ENCODE measurements around the gene TRAF3. TPM values are rescaled to one million over a fixed set of nuclear protein-coding genes. Genes with fewer than 3 reads are reported as not detected.

The TRAF3 gene
- total RNA-seq, 1 donor = 19.5 TPM

DNA sequence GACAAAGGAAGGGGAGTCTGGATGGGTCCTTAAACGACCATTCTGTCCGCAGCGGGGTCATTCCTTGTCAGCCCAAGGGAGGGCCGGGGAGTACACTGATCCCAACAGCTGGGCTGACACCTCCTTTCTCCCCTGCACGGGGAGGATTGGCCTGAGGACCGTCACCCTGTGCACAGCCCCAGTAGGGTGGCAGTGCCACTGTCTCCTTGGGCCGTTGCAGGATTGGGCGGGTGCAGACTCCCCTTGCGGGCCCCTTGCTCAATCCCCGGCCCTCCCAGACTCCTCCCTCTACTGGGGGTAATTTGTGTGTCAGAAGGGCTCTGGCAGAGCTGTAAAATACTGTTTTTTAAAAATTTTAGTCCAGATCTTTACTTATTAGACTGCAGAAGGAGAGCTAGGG, 132.7 kb downstream of the TRAF3 start:
- peak; percentile 62 for DNase-seq (ENCODE audit: insufficient read length, low spot score, missing footprints)
- H3K4me1 ChIP-seq (ENCODE audit: insufficient read depth, low read length) = no peaks in the 10 kb centered on the region
- no peak overlapping the region for H3K4me3 ChIP-seq (ENCODE audit: insufficient read depth, low read length)
- H3K27ac ChIP-seq (ENCODE audit: low read depth, low read length) = no peak overlapping the region
- TF ChIP-seq, protein P1, sequence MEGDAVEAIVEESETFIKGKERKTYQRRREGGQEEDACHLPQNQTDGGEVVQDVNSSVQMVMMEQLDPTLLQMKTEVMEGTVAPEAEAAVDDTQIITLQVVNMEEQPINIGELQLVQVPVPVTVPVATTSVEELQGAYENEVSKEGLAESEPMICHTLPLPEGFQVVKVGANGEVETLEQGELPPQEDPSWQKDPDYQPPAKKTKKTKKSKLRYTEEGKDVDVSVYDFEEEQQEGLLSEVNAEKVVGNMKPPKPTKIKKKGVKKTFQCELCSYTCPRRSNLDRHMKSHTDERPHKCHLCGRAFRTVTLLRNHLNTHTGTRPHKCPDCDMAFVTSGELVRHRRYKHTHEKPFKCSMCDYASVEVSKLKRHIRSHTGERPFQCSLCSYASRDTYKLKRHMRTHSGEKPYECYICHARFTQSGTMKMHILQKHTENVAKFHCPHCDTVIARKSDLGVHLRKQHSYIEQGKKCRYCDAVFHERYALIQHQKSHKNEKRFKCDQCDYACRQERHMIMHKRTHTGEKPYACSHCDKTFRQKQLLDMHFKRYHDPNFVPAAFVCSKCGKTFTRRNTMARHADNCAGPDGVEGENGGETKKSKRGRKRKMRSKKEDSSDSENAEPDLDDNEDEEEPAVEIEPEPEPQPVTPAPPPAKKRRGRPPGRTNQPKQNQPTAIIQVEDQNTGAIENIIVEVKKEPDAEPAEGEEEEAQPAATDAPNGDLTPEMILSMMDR (IDR thresholded peaks at IDR 0.05; ENCODE audit: extremely low read depth, low read depth, low read length) = no peak
- peaks cover 10% of the 10 kb centered on the region for H3K36me3 ChIP-seq (ENCODE audit: insufficient read depth, low read length)
- no peak overlapping the region for H2AFZ ChIP-seq (ENCODE audit: low read length)
- H3K4me2 ChIP-seq (ENCODE audit: insufficient read depth, low read length) = no peak overlapping the region
- no peaks in the 10 kb centered on the region for H3K27me3 ChIP-seq (ENCODE audit: insufficient read depth, low read length)
- H3K9me3 ChIP-seq (ENCODE audit: low read depth, low read length) = no peaks in the 10 kb centered on the region
- no peaks in the 10 kb centered on the region for H3K79me2 ChIP-seq (ENCODE audit: insufficient read depth, low read length)
- no peaks in the 10 kb centered on the region for H4K20me1 ChIP-seq (ENCODE audit: insufficient read depth, low read length)

DNA sequence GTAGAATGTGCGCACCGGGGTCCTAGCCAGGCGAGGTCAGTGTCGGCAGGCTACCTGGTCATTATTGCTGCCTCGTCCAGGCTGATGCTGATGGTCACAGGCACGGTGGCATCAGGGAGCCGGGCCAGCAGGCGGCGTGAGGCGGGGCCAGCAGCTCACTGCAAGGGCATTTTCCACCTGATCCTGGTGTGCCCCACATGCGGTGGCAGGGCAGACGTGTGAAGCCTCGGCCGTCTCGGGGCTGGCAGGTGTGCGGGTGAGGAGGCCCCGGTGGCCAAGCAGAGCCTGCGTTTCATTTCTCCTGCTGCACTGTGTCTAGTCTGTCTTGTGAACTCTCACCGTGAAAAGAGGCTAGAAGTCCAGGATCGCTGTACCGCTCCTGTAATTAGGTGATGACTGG, 133.2 kb downstream of the TRAF3 start:
- H3K27me3 ChIP-seq (ENCODE audit: insufficient read depth, low read length) = no peaks in the 10 kb centered on the region
- peaks cover 5% of the 10 kb centered on the region for H3K36me3 ChIP-seq (ENCODE audit: insufficient read depth, low read length)
- no peak overlapping the region for H3K4me2 ChIP-seq (ENCODE audit: insufficient read depth, low read length)
- no peak overlapping the region for H3K4me3 ChIP-seq (ENCODE audit: insufficient read depth, low read length)
- H3K79me2 ChIP-seq (ENCODE audit: insufficient read depth, low read length) = no peaks in the 10 kb centered on the region
- peak; percentile 62 for DNase-seq (ENCODE audit: insufficient read length, low spot score, missing footprints)
- H3K4me1 ChIP-seq (ENCODE audit: insufficient read depth, low read length) = no peaks in the 10 kb centered on the region
- no peak overlapping the region for H3K27ac ChIP-seq (ENCODE audit: low read depth, low read length)
- no peaks in the 10 kb centered on the region for H4K20me1 ChIP-seq (ENCODE audit: insufficient read depth, low read length)
- TF ChIP-seq, protein P1 (IDR thresholded peaks at IDR 0.05; ENCODE audit: extremely low read depth, low read depth, low read length) = no peak
- H3K9me3 ChIP-seq (ENCODE audit: low read depth, low read length) = no peaks in the 10 kb centered on the region
- H2AFZ ChIP-seq (ENCODE audit: low read length) = no peak overlapping the region

DNA sequence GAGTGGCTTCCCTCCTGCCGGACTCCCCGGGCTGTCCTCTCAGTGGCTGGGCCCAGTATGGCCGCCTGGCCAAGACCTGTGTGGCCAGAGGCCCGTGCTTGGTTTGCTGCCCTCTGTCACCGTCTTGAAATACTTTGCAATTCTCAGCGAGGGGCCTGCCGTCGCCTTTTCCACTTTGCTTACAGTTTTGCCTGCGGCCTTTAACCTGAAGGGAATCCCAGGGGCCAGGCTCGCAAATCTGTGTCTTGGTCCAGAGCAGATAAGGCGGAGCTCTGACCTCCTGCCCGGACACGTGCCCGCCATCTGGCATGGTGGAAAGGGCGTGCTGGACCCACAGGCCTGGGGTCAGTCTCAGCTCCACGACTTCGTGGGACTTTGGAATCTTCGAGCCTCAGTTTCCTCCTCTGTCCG, 134.3 kb downstream of the TRAF3 start:
- TF ChIP-seq, protein P1 (IDR thresholded peaks at IDR 0.05; ENCODE audit: extremely low read depth, low read depth, low read length) = no peak
- Histone ChIP-seq H2AFZ (ENCODE audit: low read length) (no peak overlapping the region), H3K36me3 (ENCODE audit: insufficient read depth, low read length) (no peaks in the 10 kb centered on the region), H3K9me3 (ENCODE audit: low read depth, low read length) (no peaks in the 10 kb centered on the region), H3K27me3 (ENCODE audit: insufficient read depth, low read length) (no peaks in the 10 kb centered on the region), H3K79me2 (ENCODE audit: insufficient read depth, low read length) (no peaks in the 10 kb centered on the region), H3K4me1 (ENCODE audit: insufficient read depth, low read length) (no peaks in the 10 kb centered on the region), H3K4me2 (ENCODE audit: insufficient read depth, low read length) (no peak overlapping the region), H3K27ac (ENCODE audit: low read depth, low read length) (no peak overlapping the region), H4K20me1 (ENCODE audit: insufficient read depth, low read length) (no peaks in the 10 kb centered on the region), H3K4me3 (ENCODE audit: insufficient read depth, low read length) (no peak overlapping the region)
- DNase-seq (ENCODE audit: insufficient read length, low spot score, missing footprints) = peak; percentile 84

DNA sequence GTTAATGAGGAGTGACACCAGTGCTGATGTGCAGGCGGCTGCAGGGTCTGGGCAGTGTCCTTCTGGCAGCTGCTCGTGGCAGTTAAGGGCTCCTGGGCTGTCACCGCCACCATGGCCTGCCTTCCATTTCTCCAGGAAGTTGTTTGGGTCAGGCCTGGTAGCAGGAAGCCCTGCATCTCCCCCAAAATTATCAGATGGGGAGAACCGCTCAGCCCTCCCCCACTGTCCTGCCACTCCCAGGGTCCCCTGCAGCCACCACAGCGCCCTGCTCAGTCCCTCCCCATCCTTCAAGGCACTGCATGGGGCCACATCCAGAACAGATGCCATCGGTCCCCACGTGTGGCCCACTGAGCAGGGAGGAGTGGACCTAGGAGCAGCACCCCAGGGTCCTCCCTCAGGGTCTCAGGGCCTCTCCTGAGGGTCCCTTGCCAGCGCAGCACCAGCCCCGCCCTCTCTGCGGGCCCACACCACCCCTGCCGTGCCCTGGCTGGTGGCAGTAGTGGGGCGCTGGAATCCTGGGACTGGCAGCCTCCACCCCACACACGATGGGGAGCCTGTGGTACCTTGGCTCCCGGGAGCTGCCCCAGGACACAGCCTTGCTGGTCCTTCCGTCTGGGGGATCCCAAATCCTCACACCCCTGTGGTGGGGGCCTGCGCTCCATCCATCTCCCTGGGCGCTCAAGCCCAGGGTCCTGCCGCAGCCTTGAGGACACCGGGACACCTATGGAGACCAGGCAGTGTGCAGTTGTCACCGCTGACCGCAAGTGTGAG, 134.9 kb downstream of the TRAF3 start:
- no peak overlapping the region for H3K4me2 ChIP-seq (ENCODE audit: insufficient read depth, low read length)
- peak; percentile 85 for DNase-seq (ENCODE audit: insufficient read length, low spot score, missing footprints)
- H3K27me3 ChIP-seq (ENCODE audit: insufficient read depth, low read length) = no peaks in the 10 kb centered on the region
- no peaks in the 10 kb centered on the region for H3K4me1 ChIP-seq (ENCODE audit: insufficient read depth, low read length)
- no peak overlapping the region for H3K4me3 ChIP-seq (ENCODE audit: insufficient read depth, low read length)
- no peaks in the 10 kb centered on the region for H3K9me3 ChIP-seq (ENCODE audit: low read depth, low read length)
- H3K79me2 ChIP-seq (ENCODE audit: insufficient read depth, low read length) = no peaks in the 10 kb centered on the region
- H4K20me1 ChIP-seq (ENCODE audit: insufficient read depth, low read length) = no peaks in the 10 kb centered on the region
- no peak overlapping the region for H2AFZ ChIP-seq (ENCODE audit: low read length)
- no peak overlapping the region for H3K27ac ChIP-seq (ENCODE audit: low read depth, low read length)
- TF ChIP-seq, protein P1 (IDR thresholded peaks at IDR 0.05; ENCODE audit: extremely low read depth, low read depth, low read length) = no peak
- H3K36me3 ChIP-seq (ENCODE audit: insufficient read depth, low read length) = no peaks in the 10 kb centered on the region
